Upper lobe of left lung (tissue), 6 donors: ENCODE measurements around the gene MSH4. TPM values are rescaled to one million over a fixed set of nuclear protein-coding genes. Genes with fewer than 3 reads are reported as not detected.
"Not testable (repeated sequence)": the region's sequence is repeated elsewhere in the genome, so short reads cannot be mapped to it uniquely, and the experiment has no call there.

ENCODE experiments used
- ATAC-seq, 2 donors: fragments of 200-7000 bp; cut with Tn5 transposase; one replicate each; pipeline ENCODE4 v1.9.1; 2022; ENCODE audit warnings: mild to moderate bottlenecking in 2 of 2, moderate library complexity in 2 of 2; ENCODE audit not compliant: low FRiP score in 2 of 2
- DNase-seq, 2 donors: peaks; one replicate each; pipeline ENCODE4 v3.0.0-alpha.2; 2019 to 2020
- H3K27ac ChIP-seq, 4 donors: fragments of 200-600 bp; sonication (generic); one replicate each; pipeline ENCODE4 v1.5.1; 2016 to 2019
- H3K27me3 ChIP-seq, 4 donors: fragments of 200-600 bp; sonication (generic); one replicate each; pipeline ENCODE4 v1.5.1; 2017 to 2019
- H3K36me3 ChIP-seq, 4 donors: fragments of 200-600 bp; sonication (generic); one replicate each; pipeline ENCODE4 v1.5.1; 2016 to 2019
- H3K4me1 ChIP-seq, 4 donors: fragments of 200-600 bp; sonication (generic); one replicate each; pipeline ENCODE4 v1.5.1; 2018 to 2019
- H3K4me3 ChIP-seq, 4 donors: fragments of 200-600 bp; sonication (generic); one replicate each; pipeline ENCODE4 v1.5.1; 2017 to 2019; ENCODE audit warnings: mild to moderate bottlenecking in 2 of 4, moderate library complexity in 1 of 4
- H3K9me3 ChIP-seq, 4 donors: fragments of 200-600 bp; sonication (generic); one replicate each; pipeline ENCODE4 v1.5.1; 2018 to 2019
- EP300 ChIP-seq, 4 donors: sonication (generic); formaldehyde crosslinking; IDR thresholded peaks; one replicate each; pipeline ENCODE4 v1.5.1; 2017; ENCODE audit warnings: antibody characterized with exemption in 4 of 4, control low read depth in 2 of 4
- POLR2A ChIP-seq, 4 donors: fragments of 450-650 bp; IDR thresholded peaks; one replicate each; pipeline ENCODE4 v1.5.1; 2016 to 2017; ENCODE audit warnings: antibody characterized with exemption in 4 of 4, mild to moderate bottlenecking in 2 of 4
- POLR2AphosphoS5 ChIP-seq, 2 donors: sonication (generic); formaldehyde crosslinking; IDR thresholded peaks; one replicate each; pipeline ENCODE4 v1.5.1; 2017; ENCODE audit warnings: antibody characterized with exemption in 2 of 2
- WGBS, 2 donors: methylation state at CpG; one replicate each; pipeline ENCODE4 v1.1.5; 2017 to 2018; 5-methylcytosine and 5-hydroxymethylcytosine counted together
- total RNA-seq, 6 donors: library from RNA; depleted of rRNA in 4 of 6; stranded (reverse); fragments of >200 nt in 4 of 6; gene quantifications; one replicate each; pipeline versions ENCODE4 v1.1.0 to v1.2.1, GENCODE V29; 2016 to 2021
- TF ChIP-seq, protein P1 (sequence below), 6 experiments: fragments of 450-650 bp in 4 of 6; fragments of 200-600 bp in 2 of 6; sonication (generic) in 2 of 6; IDR thresholded peaks; one replicate each; pipeline ENCODE4 v1.5.1; 2016 to 2019; ENCODE audit warnings: antibody characterized with exemption in 6 of 6
- donor health status: DM: no; HTN: no; CAD: no; lungs with moderate emphysema.
- donor health status: DM: no; HTN: yes; CAD: no; lungs with severe emphysema.

Gene MSH4
- total RNA-seq, 6 donors from 2014 or later, result 0.31 to 0.74 (median 0.46) TPM; not detected in 3

DNA sequence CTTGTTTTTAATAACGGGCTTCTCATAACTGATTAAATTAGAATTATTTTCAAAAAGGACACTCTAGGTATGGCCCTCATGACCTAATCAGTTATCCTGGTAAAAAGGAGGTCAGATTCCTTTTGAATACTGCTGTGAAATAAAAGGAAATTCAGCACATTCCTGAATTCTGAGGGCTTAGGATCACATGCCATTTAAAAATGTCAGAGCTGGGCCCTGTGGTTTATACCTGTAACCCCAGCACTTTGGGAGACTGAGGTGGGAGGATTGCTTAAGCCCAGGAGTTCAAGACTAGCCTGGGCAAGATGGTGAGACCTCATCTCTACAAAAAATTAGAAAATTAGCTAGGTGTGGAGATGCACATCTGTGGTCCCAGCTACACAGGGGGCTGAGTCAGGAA, 28.7 kb upstream of the MSH4 start:
- no peaks in the 10 kb centered on the region for H3K4me1 ChIP-seq
- TF ChIP-seq EP300 (IDR thresholded peaks at IDR 0.05) (no peak), POLR2AphosphoS5 (IDR thresholded peaks at IDR 0.05) (no peak), POLR2A (IDR thresholded peaks at IDR 0.05) (no peak)
- TF ChIP-seq, protein P1, sequence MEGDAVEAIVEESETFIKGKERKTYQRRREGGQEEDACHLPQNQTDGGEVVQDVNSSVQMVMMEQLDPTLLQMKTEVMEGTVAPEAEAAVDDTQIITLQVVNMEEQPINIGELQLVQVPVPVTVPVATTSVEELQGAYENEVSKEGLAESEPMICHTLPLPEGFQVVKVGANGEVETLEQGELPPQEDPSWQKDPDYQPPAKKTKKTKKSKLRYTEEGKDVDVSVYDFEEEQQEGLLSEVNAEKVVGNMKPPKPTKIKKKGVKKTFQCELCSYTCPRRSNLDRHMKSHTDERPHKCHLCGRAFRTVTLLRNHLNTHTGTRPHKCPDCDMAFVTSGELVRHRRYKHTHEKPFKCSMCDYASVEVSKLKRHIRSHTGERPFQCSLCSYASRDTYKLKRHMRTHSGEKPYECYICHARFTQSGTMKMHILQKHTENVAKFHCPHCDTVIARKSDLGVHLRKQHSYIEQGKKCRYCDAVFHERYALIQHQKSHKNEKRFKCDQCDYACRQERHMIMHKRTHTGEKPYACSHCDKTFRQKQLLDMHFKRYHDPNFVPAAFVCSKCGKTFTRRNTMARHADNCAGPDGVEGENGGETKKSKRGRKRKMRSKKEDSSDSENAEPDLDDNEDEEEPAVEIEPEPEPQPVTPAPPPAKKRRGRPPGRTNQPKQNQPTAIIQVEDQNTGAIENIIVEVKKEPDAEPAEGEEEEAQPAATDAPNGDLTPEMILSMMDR (IDR thresholded peaks at IDR 0.05), result no peak
- H3K9me3 ChIP-seq, result no peaks in the 10 kb centered on the region
- WGBS, 2 donors, result 85 to 92% methylated on average over 1 of the region's 1 CpG
- no peak for DNase-seq
- H3K27me3 ChIP-seq, result no peaks in the 10 kb centered on the region
- no peak for ATAC-seq
- no peak overlapping the region for H3K4me3 ChIP-seq
- peaks cover 0 to 11% (median 0%) of the 10 kb centered on the region in 4 donors for H3K36me3 ChIP-seq
- no peak overlapping the region for H3K27ac ChIP-seq

GRCh38 chr1:75770761-75771160, 25.9 kb upstream of the MSH4 start:
- Histone ChIP-seq H3K4me3 (no peak overlapping the region), H3K9me3 (no peaks in the 10 kb centered on the region), H3K4me1 (no peaks in the 10 kb centered on the region), H3K27ac (no peak overlapping the region), H3K36me3 (no peaks in the 10 kb centered on the region), H3K27me3 (no peaks in the 10 kb centered on the region)
- TF ChIP-seq, protein P1 (IDR thresholded peaks at IDR 0.05), result no peak
- TF ChIP-seq POLR2A (IDR thresholded peaks at IDR 0.05) (no peak), POLR2AphosphoS5 (IDR thresholded peaks at IDR 0.05) (no peak), EP300 (IDR thresholded peaks at IDR 0.05) (no peak)
- DNase-seq, result no peak
- no peak for ATAC-seq
- 77 to 79% methylated on average over 1 of the region's 1 CpG for WGBS, 2 donors

DNA sequence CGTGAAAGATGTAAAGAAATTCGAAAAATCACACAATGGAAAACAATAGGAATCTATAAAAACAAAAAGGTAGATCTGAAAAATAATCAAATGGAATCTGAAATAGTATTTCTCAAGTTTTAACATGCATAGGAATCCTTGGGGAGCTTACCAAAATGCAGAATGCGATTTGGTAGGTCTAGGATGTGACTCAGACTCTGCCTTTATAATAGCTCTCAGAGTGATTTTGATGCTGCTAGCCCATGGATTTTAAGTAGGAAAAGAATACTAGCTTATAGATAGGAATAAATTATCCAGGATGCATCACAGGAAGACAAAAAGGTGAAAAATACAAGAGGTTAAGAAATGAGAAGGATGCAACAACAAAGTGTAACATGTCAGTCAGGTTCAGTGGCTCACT, 24.7 kb upstream of the MSH4 start:
- Histone ChIP-seq H3K36me3 (no peaks in the 10 kb centered on the region), H3K27me3 (no peaks in the 10 kb centered on the region), H3K4me1 (no peaks in the 10 kb centered on the region), H3K27ac (no peak overlapping the region), H3K4me3 (no peak overlapping the region), H3K9me3 (no peaks in the 10 kb centered on the region)
- ATAC-seq, result no peak
- WGBS, 2 donors, result 76 to 77% methylated on average over 3 of the region's 3 CpGs
- TF ChIP-seq, protein P1 (IDR thresholded peaks at IDR 0.05), result no peak
- TF ChIP-seq EP300 (IDR thresholded peaks at IDR 0.05), result no peak
- TF ChIP-seq POLR2A (IDR thresholded peaks at IDR 0.05), result no peak
- no peak for TF ChIP-seq POLR2AphosphoS5 (IDR thresholded peaks at IDR 0.05)
- DNase-seq, result no peak

- H3K36me3 ChIP-seq, DNase-seq, H3K4me3 ChIP-seq, ATAC-seq, H3K27me3 ChIP-seq, H3K4me1 ChIP-seq, H3K27ac ChIP-seq, H3K9me3 ChIP-seq: not testable (repeated sequence)
- WGBS, 2 donors, result 73 to 95% methylated on average over 3 to 4 of the region's 4 CpGs
These were observed 18.9 kb upstream of the MSH4 start for GRCh38 chr1:75777812-75778211.

DNA sequence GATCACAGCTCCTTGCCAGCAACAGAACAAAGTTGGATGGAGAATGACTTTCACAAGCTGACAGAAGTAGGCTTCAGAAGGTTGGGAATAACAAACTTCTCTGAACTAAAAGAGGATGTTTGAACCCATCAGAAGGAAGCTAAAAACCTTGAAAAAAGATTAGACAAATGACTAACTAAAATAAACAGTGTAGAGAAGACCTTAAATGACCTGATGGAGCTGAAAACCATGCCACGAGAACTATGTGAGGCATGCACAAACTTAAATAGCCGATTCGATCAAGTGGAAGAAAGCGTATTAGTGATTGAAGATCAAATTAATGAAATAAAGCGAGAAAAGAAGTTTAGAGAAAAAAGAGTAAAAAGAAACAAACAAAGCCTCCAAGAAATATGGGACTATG, 18.0 kb upstream of the MSH4 start:
- not testable (repeated sequence) for H3K27ac ChIP-seq, H3K4me3 ChIP-seq, H3K4me1 ChIP-seq, H3K27me3 ChIP-seq, ATAC-seq, DNase-seq, H3K9me3 ChIP-seq, H3K36me3 ChIP-seq
- WGBS, 2 donors, result 84 to 92% methylated on average over 5 of the region's 5 CpGs

- not testable (repeated sequence) for H3K36me3 ChIP-seq, H3K9me3 ChIP-seq, H3K4me3 ChIP-seq, ATAC-seq, DNase-seq, H3K27me3 ChIP-seq, H3K4me1 ChIP-seq, H3K27ac ChIP-seq
- 80 to 81% methylated on average over 4 of the region's 4 CpGs for WGBS, 2 donors
These were observed 16.5 kb upstream of the MSH4 start for GRCh38 chr1:75780183-75780582.

DNA sequence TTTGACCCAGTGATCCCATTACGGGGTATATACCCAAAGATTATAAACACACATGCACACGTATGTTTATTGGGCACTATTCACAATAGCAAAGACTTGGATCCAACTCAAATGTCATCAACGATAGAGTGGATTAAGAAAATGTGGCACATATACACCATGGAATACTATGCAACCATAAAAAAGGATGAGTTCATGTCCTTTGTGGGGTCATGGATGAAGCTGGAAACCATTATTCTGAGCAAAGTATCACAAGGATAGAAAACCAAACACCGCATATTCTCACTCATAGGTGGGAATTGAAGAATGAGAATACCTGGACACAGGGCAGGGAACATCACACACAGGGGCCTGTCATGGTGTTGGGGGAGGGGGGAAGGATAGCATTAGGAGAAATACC, 12.8 kb upstream of the MSH4 start:
- not testable (repeated sequence) for H3K27ac ChIP-seq, H3K9me3 ChIP-seq, ATAC-seq, DNase-seq, H3K4me3 ChIP-seq, H3K36me3 ChIP-seq, H3K27me3 ChIP-seq
- WGBS, 2 donors, result 95 to 97% methylated on average over 4 of the region's 4 CpGs
- peaks cover 20 to 33% (median 25%) of the 10 kb centered on the region in 4 donors for H3K4me1 ChIP-seq
